LNCaP clone FGC (cell line): Measurements from ENCODE around the gene SCARF1.

Source experiments
- DNase-seq: peaks from one replicate; pipeline ENCODE4 v3.0.0-alpha.2; 2011; ENCODE audit warnings: low read depth
- H3K4me3 ChIP-seq: 2 replicates; pipeline ENCODE4 v1.5.1; 2011; ENCODE audit warnings: mild to moderate bottlenecking, low read depth, low read length, control low read depth
- TF ChIP-seq, protein P1 (sequence below): IDR thresholded peaks from 2 replicates; pipeline ENCODE4 v1.5.1; 2012; ENCODE audit warnings: mild to moderate bottlenecking; ENCODE audit not compliant: control insufficient read depth, insufficient read depth; ENCODE audit errors: extremely low read depth

The SCARF1 gene

DNA sequence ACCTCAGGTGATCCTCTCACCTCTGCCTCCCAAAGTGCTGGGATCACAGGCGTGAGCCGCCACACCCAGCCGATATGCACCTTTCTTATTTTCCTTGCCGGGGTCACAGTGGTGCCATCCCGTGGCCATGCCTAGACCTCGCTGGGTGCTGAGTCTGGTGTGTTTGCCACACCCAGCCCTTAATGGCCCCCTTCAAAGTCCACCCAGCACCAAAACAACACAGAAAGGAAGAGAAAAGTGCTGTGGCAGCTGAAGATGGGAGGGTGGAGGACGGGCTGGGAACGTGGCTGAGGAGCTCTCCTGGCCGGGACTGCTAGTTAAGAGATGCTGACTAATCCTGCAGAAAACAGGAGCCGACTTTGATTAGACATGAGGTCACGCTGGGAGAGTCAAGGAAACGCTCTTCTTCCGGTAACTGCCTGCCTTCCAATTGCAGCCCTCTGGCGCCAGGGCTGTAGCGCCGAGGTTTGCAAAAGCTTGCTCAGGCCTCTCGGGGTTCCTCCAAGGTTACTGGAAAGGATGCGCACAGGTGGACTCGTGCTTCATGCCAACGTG lies 27.8 kb downstream of the SCARF1 start:
- H3K4me3 ChIP-seq, result no peak overlapping the region
- TF ChIP-seq, protein P1, sequence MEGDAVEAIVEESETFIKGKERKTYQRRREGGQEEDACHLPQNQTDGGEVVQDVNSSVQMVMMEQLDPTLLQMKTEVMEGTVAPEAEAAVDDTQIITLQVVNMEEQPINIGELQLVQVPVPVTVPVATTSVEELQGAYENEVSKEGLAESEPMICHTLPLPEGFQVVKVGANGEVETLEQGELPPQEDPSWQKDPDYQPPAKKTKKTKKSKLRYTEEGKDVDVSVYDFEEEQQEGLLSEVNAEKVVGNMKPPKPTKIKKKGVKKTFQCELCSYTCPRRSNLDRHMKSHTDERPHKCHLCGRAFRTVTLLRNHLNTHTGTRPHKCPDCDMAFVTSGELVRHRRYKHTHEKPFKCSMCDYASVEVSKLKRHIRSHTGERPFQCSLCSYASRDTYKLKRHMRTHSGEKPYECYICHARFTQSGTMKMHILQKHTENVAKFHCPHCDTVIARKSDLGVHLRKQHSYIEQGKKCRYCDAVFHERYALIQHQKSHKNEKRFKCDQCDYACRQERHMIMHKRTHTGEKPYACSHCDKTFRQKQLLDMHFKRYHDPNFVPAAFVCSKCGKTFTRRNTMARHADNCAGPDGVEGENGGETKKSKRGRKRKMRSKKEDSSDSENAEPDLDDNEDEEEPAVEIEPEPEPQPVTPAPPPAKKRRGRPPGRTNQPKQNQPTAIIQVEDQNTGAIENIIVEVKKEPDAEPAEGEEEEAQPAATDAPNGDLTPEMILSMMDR, result no peak
- no peak for DNase-seq

DNA sequence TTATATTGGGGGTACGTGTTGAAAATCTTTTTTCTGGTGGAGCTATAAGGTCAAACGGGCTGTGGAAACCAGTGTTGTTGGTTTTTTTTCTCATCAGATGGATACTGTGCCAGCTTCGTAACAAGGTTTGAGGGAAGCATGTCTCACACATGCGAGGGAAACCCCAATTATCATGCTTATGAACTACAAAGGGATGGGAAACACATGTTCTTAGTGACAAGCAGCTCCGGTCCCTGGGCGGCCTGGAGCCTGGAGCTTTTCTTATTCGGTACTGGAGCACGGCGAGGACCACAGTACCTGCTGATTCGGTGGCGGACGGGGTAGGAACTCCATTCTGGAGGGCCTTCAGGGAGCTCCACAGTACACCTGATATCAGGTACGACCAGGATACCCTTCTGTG lies 29.4 kb downstream of the SCARF1 start:
- no peak for DNase-seq
- TF ChIP-seq, protein P1, result no peak
- H3K4me3 ChIP-seq, result no peak overlapping the region

DNA sequence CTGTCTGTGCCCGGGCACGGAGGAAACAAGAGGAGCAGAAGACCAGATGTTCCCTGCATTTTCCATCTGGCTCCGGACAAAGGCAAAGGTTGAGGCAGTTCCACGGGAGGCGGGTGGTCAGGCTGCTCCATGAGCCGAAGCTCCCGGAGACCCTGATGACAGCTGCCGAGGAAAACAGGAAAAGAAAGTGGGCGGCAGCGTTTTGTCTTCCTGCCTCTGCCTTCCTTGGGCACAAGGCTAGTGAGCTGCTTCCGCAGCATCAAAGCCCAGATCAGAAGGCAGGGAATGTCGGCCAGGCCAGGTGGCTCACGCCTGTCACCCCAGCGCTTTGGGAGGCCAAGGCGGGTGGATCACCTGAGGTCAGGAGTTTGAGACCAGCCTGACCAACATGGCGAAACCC lies 33.1 kb downstream of the SCARF1 start:
- DNase-seq, result no peak
- H3K4me3 ChIP-seq, result no peak overlapping the region
- TF ChIP-seq, protein P1, result no peak

DNA sequence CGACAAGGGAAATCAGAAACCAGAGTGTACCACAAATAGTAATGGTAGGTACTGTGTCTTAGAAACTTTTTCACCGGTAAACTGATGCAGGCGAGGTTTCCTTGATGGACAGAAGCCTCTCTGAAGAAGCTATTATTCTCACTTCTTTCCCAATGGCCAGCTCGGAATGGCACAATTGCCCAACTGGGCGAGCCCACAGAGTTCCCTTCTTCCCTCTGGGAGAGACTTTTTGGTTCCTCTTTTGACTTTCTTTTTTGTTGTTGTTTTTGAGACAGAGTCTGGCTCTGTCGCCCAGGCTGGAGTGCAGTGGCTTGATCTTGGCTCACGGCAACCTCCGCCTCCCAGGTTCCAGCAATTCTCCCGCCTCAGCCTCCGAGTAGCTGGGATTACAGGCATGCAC lies 33.8 kb downstream of the SCARF1 start:
- no peak for DNase-seq
- TF ChIP-seq, protein P1, result no peak
- no peak overlapping the region for H3K4me3 ChIP-seq

DNA sequence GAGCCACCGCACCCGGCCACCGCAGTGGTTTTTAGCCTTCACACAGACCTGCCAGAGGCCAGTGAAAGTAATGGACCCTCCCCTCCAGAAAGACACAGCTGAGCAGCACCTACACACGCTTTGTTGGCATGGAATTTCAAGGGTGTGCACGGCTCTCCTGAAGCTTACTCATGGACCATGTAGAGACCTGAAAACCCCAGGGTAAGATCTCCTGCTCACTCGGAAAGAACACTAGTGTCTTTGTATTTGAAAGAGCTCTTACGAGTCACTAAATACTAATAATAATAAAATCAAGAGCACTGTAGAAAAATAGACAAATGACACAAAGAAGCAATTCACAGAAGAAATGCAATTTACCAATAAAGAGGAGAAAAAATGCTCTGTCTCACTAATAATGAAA lies 36.9 kb downstream of the SCARF1 start:
- no peak for DNase-seq
- no peak overlapping the region for H3K4me3 ChIP-seq
- TF ChIP-seq, protein P1, result no peak

DNA sequence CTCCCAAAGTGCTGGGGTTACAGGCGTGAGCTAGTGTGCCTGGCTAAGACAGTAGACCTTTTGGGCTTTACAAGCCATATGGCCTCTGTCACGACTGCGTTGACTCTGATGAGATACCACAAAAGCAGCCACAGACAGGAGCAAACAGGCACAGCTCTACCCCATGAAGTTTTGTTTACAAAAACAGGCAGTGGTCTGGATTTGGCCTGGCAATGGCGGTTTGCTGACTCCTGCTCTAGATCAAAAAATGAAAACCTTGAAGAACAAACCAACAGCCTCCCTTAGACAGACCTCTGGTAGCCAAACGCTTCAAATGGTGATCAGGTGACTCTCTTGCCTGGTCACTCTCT lies 37.6 kb downstream of the SCARF1 start:
- TF ChIP-seq, protein P1, result no peak
- DNase-seq, result no peak

DNA sequence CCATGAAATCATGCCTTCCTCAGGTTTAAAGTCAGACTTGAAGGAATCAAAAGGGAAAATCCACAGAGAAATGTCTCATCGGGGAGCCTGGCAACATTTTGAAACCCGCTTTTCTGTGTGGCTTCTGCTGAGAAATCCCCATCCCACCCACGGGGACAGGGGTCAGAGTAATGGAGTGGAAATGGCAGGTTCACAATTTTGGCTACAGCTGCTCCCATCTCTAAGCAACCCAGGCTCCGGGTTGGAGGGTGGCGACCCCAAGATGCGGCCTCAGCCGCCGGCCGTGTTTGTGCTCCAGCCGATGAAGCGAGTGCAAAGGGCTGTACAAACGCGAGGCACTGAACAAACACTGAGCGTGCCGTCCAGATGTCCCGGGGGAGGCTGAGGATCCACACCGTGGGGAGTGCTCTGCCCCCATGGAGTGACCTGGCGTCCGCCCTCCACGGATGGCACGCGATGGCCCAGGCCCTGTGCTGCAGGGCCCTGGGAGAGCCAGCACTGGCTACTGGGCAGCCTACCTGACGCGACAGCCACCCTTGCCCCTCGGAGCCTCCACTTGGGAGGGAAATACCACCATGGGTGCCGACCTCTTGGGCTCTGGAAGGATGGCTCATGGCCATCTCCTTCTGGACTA lies 39.1 kb downstream of the SCARF1 start:
- no peak overlapping the region for H3K4me3 ChIP-seq
- DNase-seq, result no peak
- TF ChIP-seq, protein P1, result no peak

More for the DNA sequence above, 37.6 kb downstream of the SCARF1 start:
- no peak overlapping the region for H3K4me3 ChIP-seq
